Activated T-cell treated with anti-CD3 and anti-CD28 coated beads, Interleukin-2, amount 50 U/mL, for 24 hours (primary cell): ENCODE results near the gene CMA1.
"Not testable (repeated sequence)": the region's sequence is repeated elsewhere in the genome, so short reads cannot be mapped to it uniquely, and the experiment has no call there.

Source experiments
- DNase-seq: peaks from one replicate; pipeline ENCODE4 v3.0.0-alpha.2; 2020
- H3K27ac Mint-ChIP-seq: 2 replicates; pipeline ENCODE4 v1.8.0; 2020; ENCODE audit warnings: mild to moderate bottlenecking, mixed read lengths
- H3K27me3 Mint-ChIP-seq: 2 replicates; pipeline ENCODE4 v1.8.0; 2020; ENCODE audit warnings: mixed read lengths
- H3K36me3 Mint-ChIP-seq: 2 replicates; pipeline ENCODE4 v1.8.0; 2020; ENCODE audit warnings: low read depth, mixed read lengths
- H3K4me1 Mint-ChIP-seq: 2 replicates; pipeline ENCODE4 v1.8.0; 2020; ENCODE audit warnings: low read depth, mixed read lengths
- H3K4me3 Mint-ChIP-seq: 2 replicates; pipeline ENCODE4 v1.8.0; 2020; ENCODE audit warnings: mild to moderate bottlenecking, moderate library complexity, mixed read lengths
- H3K9me3 Mint-ChIP-seq: 2 replicates; pipeline ENCODE4 v1.8.0; 2020; ENCODE audit warnings: mixed read lengths

The CMA1 gene

DNA sequence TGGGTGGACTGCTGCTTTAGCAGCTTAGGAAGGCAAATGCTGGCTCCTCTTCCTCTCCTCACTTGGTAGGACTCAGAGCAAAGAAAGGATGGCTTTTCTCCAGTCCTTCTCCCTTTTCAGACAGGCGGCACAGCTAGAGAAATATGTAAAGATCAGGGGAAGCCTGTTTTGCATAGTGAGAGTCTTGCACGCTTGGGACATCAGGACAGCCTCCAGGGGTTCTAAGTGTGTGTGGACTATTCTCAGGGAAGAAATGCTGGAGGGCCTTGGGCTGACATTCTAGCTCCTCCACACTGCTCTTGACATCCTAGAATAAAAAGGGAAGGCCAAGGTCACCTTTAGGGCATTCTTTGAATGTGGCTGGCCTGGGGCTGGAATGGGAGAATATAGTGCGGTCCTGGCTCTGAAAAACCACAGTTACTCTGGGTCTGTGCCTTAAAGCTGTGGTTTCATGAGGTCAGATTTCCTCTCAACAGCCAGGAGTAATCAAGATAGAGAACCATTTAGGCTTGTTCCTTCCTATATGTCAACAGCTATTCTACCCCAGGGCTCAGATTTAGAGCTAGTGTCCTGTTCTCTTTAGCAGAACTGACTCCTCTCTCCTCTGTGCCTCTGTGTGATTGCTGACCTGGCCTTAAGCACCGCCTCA lies 24.3 kb downstream of the CMA1 start:
- Mint-ChIP-seq H3K27me3 (no peaks in the 10 kb centered on the region), H3K9me3 (no peaks in the 10 kb centered on the region), H3K4me1 (peaks cover 24% of the 10 kb centered on the region), H3K27ac (peak overlapping the region; percentile 71), H3K36me3 (no peaks in the 10 kb centered on the region), H3K4me3 (no peak overlapping the region)
- DNase-seq = no peak

DNA sequence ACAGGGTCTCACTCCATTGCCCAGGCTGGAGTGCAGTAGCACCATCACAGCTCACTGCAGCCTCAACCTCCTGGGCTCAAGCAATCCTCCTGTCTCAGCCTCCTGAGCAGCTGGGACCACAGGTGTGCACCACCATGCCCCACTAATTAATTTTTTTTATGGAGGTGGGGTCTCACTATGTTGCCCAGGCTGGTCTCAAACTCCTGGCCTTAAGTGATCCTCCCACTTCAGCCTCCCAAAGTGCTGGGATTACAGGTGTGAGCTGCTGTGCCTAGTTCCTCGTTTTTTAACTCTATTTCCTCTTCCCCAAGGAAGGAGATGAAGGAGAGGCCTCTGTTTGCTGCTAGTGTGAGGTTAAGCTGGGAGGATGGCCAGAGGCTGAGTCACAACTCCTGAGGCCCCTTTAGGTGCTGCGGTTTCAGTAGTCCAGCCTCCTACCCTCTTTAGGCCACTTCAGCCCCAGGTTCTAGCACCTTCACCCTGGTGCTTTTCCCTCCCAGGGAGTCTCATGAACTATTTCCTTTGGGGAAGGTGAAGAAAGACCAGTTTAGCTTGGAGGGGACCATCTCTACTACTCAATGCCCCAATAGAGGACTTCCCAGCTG lies 25.3 kb downstream of the CMA1 start:
- peaks cover 24% of the 10 kb centered on the region for H3K4me1 Mint-ChIP-seq
- H3K27me3 Mint-ChIP-seq, H3K9me3 Mint-ChIP-seq, H3K36me3 Mint-ChIP-seq, H3K4me3 Mint-ChIP-seq, DNase-seq, H3K27ac Mint-ChIP-seq: not testable (repeated sequence)

DNA sequence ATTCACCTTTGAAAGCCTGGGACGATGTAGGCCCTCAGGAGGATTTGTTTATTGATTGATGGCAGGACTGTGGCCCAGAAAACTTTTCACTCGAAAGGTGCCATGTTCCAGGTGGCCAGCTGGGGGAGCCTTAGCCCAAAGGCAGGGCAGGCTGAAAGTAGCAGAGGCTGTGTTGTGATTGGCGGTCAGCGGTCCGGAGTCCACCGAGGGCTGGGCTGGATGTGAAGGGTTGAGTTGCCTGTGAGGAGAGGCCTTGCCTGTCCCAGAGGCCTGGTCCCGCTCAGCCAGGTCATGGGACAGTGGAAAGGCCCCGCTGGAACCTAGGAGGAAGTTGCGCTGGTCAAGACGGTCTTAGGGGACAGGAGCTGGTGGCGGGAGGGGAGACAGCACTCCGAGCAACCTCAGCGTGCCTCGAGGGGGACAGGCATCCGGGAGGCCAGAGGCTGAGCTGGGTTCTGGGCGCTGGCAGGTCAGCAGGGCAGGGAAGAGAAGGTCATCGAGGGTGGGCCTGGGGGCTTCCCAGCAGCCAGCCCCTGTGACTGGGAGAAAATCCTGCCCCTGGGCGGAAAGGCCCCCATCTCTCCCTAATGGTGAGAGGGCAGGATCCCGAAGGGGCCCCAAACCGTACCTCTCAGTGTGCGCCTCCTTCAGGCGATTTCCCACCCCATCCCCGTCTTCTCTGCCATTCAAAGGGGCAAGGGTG lies 26.3 kb downstream of the CMA1 start:
- no peaks in the 10 kb centered on the region for H3K9me3 Mint-ChIP-seq
- DNase-seq = peak; percentile 67
- H3K4me1 Mint-ChIP-seq = peaks cover 24% of the 10 kb centered on the region
- no peaks in the 10 kb centered on the region for H3K36me3 Mint-ChIP-seq
- peak overlapping the region; percentile 82 for H3K27ac Mint-ChIP-seq
- no peak overlapping the region for H3K4me3 Mint-ChIP-seq
- H3K27me3 Mint-ChIP-seq = no peaks in the 10 kb centered on the region

- not testable (repeated sequence) for H3K9me3 Mint-ChIP-seq, DNase-seq, H3K27ac Mint-ChIP-seq, H3K27me3 Mint-ChIP-seq, H3K36me3 Mint-ChIP-seq, H3K4me3 Mint-ChIP-seq
- peaks cover 24% of the 10 kb centered on the region for H3K4me1 Mint-ChIP-seq
Observed at GRCh38 chr14:24479999-24480398, 28.1 kb downstream of the CMA1 start.

GRCh38 chr14:24475261-24475660 lies 32.8 kb downstream of the CMA1 start:
- no peak overlapping the region for H3K27ac Mint-ChIP-seq
- H3K27me3 Mint-ChIP-seq = no peaks in the 10 kb centered on the region
- H3K4me1 Mint-ChIP-seq = no peaks in the 10 kb centered on the region
- no peaks in the 10 kb centered on the region for H3K36me3 Mint-ChIP-seq
- no peak overlapping the region for H3K4me3 Mint-ChIP-seq
- DNase-seq = no peak
- H3K9me3 Mint-ChIP-seq = no peaks in the 10 kb centered on the region

DNA sequence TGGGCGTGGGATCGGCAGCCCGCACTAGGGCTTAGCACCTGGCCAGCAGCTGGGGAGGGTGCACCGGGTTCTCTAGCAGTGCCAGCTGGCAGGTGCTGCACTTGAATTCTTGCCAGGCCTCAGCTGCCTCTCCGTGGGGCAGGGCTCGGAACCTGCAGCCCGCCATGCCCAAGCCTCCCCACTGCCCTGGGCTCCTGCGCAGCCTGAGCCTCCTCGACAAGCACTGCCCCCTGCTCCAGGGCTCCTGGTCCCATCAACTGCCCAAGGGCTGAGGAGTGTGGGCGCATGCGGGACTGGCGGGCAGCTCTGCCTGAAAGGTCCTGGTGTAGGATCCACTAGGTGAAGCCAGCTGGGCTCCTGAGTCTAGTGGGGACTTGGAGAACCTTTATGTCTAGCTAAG lies 34.9 kb downstream of the CMA1 start:
- Mint-ChIP-seq H3K4me1 (no peaks in the 10 kb centered on the region), H3K27ac (no peak overlapping the region), H3K4me3 (no peak overlapping the region), H3K27me3 (no peaks in the 10 kb centered on the region), H3K9me3 (no peaks in the 10 kb centered on the region), H3K36me3 (no peaks in the 10 kb centered on the region)
- DNase-seq = no peak

- DNase-seq, H3K9me3 Mint-ChIP-seq, H3K27me3 Mint-ChIP-seq, H3K4me1 Mint-ChIP-seq, H3K27ac Mint-ChIP-seq, H3K36me3 Mint-ChIP-seq, H3K4me3 Mint-ChIP-seq: not testable (repeated sequence)
Observed at GRCh38 chr14:24470450-24470849, 37.6 kb downstream of the CMA1 start.

DNA sequence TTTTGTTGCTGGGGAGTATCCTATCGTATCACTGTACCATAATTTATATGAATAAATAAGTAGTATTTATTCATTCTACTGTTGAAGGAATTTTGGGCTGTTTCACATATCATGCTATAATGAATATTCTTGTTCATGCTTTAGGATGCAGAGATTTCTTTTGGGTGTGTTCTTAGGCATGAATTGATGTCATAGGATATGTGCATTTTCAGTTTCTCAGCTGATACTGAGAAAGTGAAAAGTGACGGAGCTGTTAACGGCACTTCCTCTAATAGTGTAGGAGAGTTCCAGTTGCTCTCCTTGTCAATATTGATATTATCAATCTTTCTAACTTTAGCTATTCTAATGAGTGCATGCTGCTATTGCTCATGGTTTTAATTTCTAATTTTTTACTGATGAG lies 42.3 kb downstream of the CMA1 start:
- Mint-ChIP-seq H3K27ac (no peak overlapping the region), H3K4me3 (no peak overlapping the region), H3K27me3 (no peaks in the 10 kb centered on the region), H3K36me3 (no peaks in the 10 kb centered on the region), H3K4me1 (peaks cover 25% of the 10 kb centered on the region), H3K9me3 (no peaks in the 10 kb centered on the region)
- no peak for DNase-seq

DNA sequence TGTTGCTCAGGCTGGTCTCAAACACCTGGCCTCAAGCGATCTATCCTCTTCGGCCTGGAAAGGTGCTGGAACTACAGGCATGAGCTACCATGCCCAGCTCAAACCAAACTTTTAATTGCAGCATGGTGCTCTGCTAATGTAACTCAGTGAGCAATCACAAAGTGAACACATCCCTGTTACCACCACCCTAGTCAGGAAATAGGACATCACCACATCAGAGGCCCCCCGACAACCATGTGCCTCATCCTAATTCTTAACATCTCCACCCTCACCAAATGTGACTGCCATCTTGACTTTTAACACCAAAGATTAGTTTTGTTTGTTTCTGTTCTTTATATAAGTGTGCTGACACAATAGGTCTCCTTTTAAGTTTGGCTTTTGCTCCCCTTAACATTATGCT lies 42.7 kb downstream of the CMA1 start:
- no peak for DNase-seq
- H3K4me1 Mint-ChIP-seq = peaks cover 25% of the 10 kb centered on the region
- peak overlapping the region; percentile 50 for H3K27ac Mint-ChIP-seq
- H3K36me3 Mint-ChIP-seq = no peaks in the 10 kb centered on the region
- no peaks in the 10 kb centered on the region for H3K27me3 Mint-ChIP-seq
- H3K9me3 Mint-ChIP-seq = no peaks in the 10 kb centered on the region
- no peak overlapping the region for H3K4me3 Mint-ChIP-seq

GRCh38 chr14:24463884-24464785 lies 43.9 kb downstream of the CMA1 start:
- Mint-ChIP-seq H3K27me3 (no peaks in the 10 kb centered on the region), H3K27ac (no peak overlapping the region), H3K4me1 (peaks cover 25% of the 10 kb centered on the region), H3K36me3 (no peaks in the 10 kb centered on the region), H3K9me3 (no peaks in the 10 kb centered on the region), H3K4me3 (no peak overlapping the region)
- DNase-seq = no peak

DNA sequence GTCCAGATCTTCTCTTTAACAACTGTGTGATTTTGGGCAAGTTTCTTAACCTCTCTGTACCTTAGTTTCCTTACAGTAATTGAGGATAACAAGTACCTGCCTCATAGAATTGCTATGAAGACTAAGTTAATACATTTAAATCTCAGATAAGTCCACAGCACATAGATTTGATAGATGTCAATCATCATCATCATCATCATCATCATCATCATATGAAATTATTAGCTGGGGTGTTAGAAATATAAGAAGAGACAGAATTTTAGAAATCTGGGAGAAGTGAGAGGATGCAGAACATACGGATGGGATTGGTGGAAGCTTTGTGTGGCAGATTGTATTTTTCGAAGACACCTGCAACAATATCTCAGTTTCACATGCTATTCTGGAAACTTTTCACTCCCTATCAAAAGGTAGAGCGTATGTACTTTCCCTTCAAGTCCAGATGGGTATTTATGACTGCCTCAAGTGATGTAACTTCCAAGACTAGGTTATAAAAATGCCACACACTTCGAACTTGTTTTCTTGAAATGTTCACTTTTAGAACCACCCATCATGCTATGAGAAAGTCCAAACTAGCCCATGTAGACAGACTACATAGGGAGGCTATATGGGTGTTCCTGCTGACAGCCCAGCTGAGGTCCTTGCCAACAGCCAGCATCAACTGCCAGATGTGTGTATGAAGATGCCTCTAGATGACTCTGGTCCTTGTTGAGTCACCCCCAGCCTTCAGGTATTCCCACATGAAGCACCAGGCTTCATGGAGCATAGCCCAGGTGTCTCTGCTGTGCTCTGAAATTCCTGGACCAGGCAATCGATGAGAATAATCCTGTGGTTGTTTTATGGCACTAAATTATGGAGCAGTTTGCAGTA lies 44.8 kb downstream of the CMA1 start:
- peaks cover 25% of the 10 kb centered on the region for H3K4me1 Mint-ChIP-seq
- no peaks in the 10 kb centered on the region for H3K36me3 Mint-ChIP-seq
- no peak for DNase-seq
- H3K27me3 Mint-ChIP-seq = no peaks in the 10 kb centered on the region
- no peak overlapping the region for H3K27ac Mint-ChIP-seq
- no peaks in the 10 kb centered on the region for H3K9me3 Mint-ChIP-seq
- H3K4me3 Mint-ChIP-seq = no peak overlapping the region

DNA sequence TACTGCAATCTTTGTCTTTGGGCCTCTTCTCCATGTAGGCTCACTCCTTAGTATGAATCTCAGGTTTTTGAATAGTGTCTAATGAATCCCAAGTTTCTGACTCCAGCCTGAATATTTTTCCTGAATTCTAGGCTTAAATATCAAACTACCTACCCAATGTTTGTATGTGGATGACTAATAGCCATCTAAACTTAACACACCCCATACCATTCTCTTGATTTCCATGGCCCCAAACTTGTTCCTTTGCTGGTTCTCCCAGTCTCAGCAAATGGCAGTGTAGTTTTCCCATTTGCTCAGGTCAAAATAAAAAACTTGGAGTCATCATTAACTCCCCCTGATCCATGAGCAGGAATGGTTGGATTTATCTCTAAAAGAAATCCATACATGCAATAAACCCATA lies 46.7 kb downstream of the CMA1 start:
- Mint-ChIP-seq H3K36me3 (peaks cover 5% of the 10 kb centered on the region), H3K9me3 (peaks cover 6% of the 10 kb centered on the region), H3K4me3 (no peak overlapping the region), H3K27ac (no peak overlapping the region), H3K27me3 (no peaks in the 10 kb centered on the region), H3K4me1 (peaks cover 28% of the 10 kb centered on the region)
- DNase-seq = no peak

DNA sequence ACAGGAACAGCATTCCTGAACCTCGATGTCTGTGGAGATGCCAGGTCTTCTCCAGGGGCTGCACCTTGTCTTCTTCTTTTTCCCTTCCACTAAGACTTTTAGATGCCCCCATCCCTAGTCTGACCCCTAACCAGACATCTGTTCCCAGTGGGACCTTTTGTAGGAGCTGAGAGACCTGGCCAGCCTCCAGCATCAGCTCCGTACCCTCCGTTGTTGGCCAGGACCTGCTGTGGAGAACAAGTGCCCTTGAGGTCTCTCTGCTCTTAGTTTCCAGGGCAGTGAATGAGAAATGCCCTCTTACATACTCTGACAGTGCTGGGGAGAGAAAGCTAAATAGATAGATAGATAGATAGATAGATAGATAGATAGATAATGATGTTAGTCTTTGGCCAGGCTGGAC lies 48.7 kb downstream of the CMA1 start:
- H3K27ac Mint-ChIP-seq = no peak overlapping the region
- peaks cover 12% of the 10 kb centered on the region for H3K4me1 Mint-ChIP-seq
- H3K4me3 Mint-ChIP-seq = no peak overlapping the region
- H3K9me3 Mint-ChIP-seq = peaks cover 7% of the 10 kb centered on the region
- no peaks in the 10 kb centered on the region for H3K27me3 Mint-ChIP-seq
- no peak for DNase-seq
- H3K36me3 Mint-ChIP-seq = peaks cover 10% of the 10 kb centered on the region

- Mint-ChIP-seq H3K36me3 (peaks cover 15% of the 10 kb centered on the region), H3K4me1 (peaks cover 7% of the 10 kb centered on the region), H3K9me3 (peaks cover 10% of the 10 kb centered on the region), H3K4me3 (no peak overlapping the region), H3K27me3 (no peaks in the 10 kb centered on the region), H3K27ac (no peak overlapping the region)
- DNase-seq = no peak
Observed at GRCh38 chr14:24458736-24459135, 49.3 kb downstream of the CMA1 start.
